HepG2 (cell line): ENCODE measurements around the gene ZNF282. TPM values are rescaled to one million over a fixed set of nuclear protein-coding genes. Genes with fewer than 3 reads are reported as not detected.

Source experiments
- ADNP ChIP-seq: sonication (generic); formaldehyde crosslinking; IDR thresholded peaks from 2 replicates; pipeline ENCODE4 v1.4.0; 2020; ENCODE audit warnings: missing genetic modification reagents
- STAG1 ChIP-seq: sonication (generic); formaldehyde crosslinking; IDR thresholded peaks from 2 replicates; pipeline ENCODE4 v1.4.0; 2020; ENCODE audit warnings: missing genetic modification reagents
- ZNF337 ChIP-seq: sonication (generic); formaldehyde crosslinking; IDR thresholded peaks from 2 replicates; pipeline ENCODE4 v1.5.1; 2020; ENCODE audit warnings: missing genetic modification reagents, low read depth, mild to moderate bottlenecking, borderline replicate concordance
- polyA plus RNA-seq, 8 experiments: library from polyadenylated mRNA; depleted of rRNA in 3 of 8; stranded (reverse) in 7 of 8; unstranded in 1 of 8; fragments of >200 nt; fragmentation: Illumina TruSeq in 4 of 8; extraction: Trizol in 4 of 8; gene quantifications; 2 replicates each; pipeline versions ENCODE4 v1.2.1 to v1.2.3, GENCODE V29; 2011 to 2016; ENCODE audit warnings: low read depth in 4 of 8, missing spikeins in 1 of 8, mixed read lengths in 1 of 8; ENCODE audit not compliant: insufficient read depth in 1 of 8
- total RNA-seq, 5 experiments: library from RNA; depleted of rRNA; stranded (reverse); fragments of >200 nt; fragmentation: Illumina TruSeq; extraction: Trizol; gene quantifications; 2 replicates each; pipeline ENCODE4 v1.2.3, GENCODE V29; 2016; ENCODE audit warnings: low read depth in 1 of 5
- TF ChIP-seq, protein P1 (sequence below): sonication (generic); formaldehyde crosslinking; IDR thresholded peaks from 2 replicates; pipeline ENCODE4 v1.5.1; 2020; ENCODE audit warnings: mild to moderate bottlenecking, missing genetic modification reagents, borderline replicate concordance
- TF ChIP-seq, protein P2 (sequence below): sonication (generic); formaldehyde crosslinking; IDR thresholded peaks from 2 replicates; pipeline ENCODE4 v1.4.0; 2020; ENCODE audit warnings: low read depth, missing genetic modification reagents
- TF ChIP-seq, protein P3 (sequence below): sonication (generic); formaldehyde crosslinking; IDR thresholded peaks from 2 replicates; pipeline ENCODE4 v1.4.0; 2020; ENCODE audit warnings: mild to moderate bottlenecking, missing genetic modification reagents
- TF ChIP-seq, protein P4 (sequence below): IDR thresholded peaks from 2 replicates; pipeline ENCODE4 v1.6.1; 2012; ENCODE audit warnings: low read length, improper control_type of control experiment
- TF ChIP-seq, protein P5 (sequence below), 2 experiments: IDR thresholded peaks; 2 replicates each; pipeline ENCODE4 v1.6.1; 2011 to 2012; ENCODE audit warnings: low read length in 2 of 2, borderline replicate concordance in 1 of 2, low read depth in 1 of 2, mild to moderate bottlenecking in 1 of 2, moderate library complexity in 1 of 2

The ZNF282 gene
- total and polyA plus RNA-seq, 2 of the 13 experiments (the other 11 are each of a cell fraction or from before 2014, with no cell fraction given): 9.1 to 20.9 TPM

DNA sequence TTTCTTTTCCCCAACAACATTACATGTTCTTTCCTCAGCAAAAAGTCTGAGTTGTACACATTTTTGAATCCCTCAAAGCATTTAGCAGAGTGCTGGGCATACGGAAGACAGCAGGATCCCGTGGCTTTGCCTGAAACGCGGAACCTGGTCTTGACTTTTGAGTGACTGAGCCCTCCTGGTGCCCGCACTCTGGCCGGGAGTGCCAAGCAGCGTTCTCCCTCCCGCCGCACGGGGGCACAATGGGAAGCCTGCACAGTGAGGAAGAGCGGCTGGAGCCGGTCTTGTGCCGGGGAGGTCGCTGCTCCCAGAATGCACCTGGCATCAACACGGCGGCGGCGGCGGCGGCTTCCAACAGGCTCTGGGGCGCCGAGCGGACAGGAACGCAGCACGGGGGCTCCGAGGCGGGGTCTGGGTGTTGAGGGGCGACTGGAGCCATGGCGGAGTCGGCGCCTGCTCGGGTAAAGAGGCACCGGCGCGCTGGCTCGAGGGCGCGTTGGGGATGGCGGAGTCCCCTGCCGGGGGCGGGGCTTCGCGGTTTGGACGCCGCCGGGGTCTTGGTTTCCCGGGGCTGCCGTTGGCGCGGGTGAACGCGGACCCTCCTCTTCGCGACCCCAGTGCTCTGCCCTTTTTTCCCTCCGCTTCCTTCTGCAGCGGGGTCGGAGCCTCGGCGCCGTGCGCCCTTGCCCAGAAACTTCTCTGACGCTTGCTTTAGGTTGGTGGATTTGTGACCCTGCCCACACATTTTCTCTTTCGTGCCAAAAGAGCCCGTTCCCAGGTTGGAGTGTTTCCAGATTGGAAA, 44.2 kb downstream of the ZNF282 start, which contains the start of gene ZNF212 (continued):
- TF ChIP-seq, protein P1, sequence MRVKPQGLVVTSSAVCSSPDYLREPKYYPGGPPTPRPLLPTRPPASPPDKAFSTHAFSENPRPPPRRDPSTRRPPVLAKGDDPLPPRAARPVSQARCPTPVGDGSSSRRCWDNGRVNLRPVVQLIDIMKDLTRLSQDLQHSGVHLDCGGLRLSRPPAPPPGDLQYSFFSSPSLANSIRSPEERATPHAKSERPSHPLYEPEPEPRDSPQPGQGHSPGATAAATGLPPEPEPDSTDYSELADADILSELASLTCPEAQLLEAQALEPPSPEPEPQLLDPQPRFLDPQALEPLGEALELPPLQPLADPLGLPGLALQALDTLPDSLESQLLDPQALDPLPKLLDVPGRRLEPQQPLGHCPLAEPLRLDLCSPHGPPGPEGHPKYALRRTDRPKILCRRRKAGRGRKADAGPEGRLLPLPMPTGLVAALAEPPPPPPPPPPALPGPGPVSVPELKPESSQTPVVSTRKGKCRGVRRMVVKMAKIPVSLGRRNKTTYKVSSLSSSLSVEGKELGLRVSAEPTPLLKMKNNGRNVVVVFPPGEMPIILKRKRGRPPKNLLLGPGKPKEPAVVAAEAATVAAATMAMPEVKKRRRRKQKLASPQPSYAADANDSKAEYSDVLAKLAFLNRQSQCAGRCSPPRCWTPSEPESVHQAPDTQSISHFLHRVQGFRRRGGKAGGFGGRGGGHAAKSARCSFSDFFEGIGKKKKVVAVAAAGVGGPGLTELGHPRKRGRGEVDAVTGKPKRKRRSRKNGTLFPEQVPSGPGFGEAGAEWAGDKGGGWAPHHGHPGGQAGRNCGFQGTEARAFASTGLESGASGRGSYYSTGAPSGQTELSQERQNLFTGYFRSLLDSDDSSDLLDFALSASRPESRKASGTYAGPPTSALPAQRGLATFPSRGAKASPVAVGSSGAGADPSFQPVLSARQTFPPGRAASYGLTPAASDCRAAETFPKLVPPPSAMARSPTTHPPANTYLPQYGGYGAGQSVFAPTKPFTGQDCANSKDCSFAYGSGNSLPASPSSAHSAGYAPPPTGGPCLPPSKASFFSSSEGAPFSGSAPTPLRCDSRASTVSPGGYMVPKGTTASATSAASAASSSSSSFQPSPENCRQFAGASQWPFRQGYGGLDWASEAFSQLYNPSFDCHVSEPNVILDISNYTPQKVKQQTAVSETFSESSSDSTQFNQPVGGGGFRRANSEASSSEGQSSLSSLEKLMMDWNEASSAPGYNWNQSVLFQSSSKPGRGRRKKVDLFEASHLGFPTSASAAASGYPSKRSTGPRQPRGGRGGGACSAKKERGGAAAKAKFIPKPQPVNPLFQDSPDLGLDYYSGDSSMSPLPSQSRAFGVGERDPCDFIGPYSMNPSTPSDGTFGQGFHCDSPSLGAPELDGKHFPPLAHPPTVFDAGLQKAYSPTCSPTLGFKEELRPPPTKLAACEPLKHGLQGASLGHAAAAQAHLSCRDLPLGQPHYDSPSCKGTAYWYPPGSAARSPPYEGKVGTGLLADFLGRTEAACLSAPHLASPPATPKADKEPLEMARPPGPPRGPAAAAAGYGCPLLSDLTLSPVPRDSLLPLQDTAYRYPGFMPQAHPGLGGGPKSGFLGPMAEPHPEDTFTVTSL (CRISPR knock-in tag): peak; percentile 40
- TF ChIP-seq, protein P2, sequence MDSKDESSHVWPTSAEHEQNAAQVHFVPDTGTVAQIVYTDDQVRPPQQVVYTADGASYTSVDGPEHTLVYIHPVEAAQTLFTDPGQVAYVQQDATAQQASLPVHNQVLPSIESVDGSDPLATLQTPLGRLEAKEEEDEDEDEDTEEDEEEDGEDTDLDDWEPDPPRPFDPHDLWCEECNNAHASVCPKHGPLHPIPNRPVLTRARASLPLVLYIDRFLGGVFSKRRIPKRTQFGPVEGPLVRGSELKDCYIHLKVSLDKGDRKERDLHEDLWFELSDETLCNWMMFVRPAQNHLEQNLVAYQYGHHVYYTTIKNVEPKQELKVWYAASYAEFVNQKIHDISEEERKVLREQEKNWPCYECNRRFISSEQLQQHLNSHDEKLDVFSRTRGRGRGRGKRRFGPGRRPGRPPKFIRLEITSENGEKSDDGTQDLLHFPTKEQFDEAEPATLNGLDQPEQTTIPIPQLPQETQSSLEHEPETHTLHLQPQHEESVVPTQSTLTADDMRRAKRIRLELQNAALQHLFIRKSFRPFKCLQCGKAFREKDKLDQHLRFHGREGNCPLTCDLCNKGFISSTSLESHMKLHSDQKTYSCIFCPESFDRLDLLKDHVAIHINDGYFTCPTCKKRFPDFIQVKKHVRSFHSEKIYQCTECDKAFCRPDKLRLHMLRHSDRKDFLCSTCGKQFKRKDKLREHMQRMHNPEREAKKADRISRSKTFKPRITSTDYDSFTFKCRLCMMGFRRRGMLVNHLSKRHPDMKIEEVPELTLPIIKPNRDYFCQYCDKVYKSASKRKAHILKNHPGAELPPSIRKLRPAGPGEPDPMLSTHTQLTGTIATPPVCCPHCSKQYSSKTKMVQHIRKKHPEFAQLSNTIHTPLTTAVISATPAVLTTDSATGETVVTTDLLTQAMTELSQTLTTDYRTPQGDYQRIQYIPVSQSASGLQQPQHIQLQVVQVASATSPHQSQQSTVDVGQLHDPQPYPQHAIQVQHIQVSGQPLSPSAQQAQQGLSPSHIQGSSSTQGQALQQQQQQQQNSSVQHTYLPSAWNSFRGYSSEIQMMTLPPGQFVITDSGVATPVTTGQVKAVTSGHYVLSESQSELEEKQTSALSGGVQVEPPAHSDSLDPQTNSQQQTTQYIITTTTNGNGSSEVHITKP (CRISPR knock-in tag): peak; percentile 47; the same call in 1 of the 2 replicates
- TF ChIP-seq STAG1 (CRISPR knock-in tag): peak; percentile 54
- TF ChIP-seq, protein P3, sequence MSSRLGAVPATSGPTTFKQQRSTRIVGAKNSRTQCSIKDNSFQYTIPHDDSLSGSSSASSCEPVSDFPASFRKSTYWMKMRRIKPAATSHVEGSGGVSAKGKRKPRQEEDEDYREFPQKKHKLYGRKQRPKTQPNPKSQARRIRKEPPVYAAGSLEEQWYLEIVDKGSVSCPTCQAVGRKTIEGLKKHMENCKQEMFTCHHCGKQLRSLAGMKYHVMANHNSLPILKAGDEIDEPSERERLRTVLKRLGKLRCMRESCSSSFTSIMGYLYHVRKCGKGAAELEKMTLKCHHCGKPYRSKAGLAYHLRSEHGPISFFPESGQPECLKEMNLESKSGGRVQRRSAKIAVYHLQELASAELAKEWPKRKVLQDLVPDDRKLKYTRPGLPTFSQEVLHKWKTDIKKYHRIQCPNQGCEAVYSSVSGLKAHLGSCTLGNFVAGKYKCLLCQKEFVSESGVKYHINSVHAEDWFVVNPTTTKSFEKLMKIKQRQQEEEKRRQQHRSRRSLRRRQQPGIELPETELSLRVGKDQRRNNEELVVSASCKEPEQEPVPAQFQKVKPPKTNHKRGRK (CRISPR knock-in tag): no peak
- no peak for TF ChIP-seq ADNP (CRISPR knock-in tag)
- no peak for TF ChIP-seq ZNF337
- TF ChIP-seq, protein P4, sequence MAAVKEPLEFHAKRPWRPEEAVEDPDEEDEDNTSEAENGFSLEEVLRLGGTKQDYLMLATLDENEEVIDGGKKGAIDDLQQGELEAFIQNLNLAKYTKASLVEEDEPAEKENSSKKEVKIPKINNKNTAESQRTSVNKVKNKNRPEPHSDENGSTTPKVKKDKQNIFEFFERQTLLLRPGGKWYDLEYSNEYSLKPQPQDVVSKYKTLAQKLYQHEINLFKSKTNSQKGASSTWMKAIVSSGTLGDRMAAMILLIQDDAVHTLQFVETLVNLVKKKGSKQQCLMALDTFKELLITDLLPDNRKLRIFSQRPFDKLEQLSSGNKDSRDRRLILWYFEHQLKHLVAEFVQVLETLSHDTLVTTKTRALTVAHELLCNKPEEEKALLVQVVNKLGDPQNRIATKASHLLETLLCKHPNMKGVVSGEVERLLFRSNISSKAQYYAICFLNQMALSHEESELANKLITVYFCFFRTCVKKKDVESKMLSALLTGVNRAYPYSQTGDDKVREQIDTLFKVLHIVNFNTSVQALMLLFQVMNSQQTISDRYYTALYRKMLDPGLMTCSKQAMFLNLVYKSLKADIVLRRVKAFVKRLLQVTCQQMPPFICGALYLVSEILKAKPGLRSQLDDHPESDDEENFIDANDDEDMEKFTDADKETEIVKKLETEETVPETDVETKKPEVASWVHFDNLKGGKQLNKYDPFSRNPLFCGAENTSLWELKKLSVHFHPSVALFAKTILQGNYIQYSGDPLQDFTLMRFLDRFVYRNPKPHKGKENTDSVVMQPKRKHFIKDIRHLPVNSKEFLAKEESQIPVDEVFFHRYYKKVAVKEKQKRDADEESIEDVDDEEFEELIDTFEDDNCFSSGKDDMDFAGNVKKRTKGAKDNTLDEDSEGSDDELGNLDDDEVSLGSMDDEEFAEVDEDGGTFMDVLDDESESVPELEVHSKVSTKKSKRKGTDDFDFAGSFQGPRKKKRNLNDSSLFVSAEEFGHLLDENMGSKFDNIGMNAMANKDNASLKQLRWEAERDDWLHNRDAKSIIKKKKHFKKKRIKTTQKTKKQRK: no peak
- TF ChIP-seq, protein P5, sequence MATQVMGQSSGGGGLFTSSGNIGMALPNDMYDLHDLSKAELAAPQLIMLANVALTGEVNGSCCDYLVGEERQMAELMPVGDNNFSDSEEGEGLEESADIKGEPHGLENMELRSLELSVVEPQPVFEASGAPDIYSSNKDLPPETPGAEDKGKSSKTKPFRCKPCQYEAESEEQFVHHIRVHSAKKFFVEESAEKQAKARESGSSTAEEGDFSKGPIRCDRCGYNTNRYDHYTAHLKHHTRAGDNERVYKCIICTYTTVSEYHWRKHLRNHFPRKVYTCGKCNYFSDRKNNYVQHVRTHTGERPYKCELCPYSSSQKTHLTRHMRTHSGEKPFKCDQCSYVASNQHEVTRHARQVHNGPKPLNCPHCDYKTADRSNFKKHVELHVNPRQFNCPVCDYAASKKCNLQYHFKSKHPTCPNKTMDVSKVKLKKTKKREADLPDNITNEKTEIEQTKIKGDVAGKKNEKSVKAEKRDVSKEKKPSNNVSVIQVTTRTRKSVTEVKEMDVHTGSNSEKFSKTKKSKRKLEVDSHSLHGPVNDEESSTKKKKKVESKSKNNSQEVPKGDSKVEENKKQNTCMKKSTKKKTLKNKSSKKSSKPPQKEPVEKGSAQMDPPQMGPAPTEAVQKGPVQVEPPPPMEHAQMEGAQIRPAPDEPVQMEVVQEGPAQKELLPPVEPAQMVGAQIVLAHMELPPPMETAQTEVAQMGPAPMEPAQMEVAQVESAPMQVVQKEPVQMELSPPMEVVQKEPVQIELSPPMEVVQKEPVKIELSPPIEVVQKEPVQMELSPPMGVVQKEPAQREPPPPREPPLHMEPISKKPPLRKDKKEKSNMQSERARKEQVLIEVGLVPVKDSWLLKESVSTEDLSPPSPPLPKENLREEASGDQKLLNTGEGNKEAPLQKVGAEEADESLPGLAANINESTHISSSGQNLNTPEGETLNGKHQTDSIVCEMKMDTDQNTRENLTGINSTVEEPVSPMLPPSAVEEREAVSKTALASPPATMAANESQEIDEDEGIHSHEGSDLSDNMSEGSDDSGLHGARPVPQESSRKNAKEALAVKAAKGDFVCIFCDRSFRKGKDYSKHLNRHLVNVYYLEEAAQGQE (IDR thresholded peaks at IDR 0.05; ENCODE audit: borderline replicate concordance in 1 of 2, low read depth in 1 of 2, low read length in 2 of 2): 0 out of 4 replicates have a peak, but pooled peaks of 1 of the 2 experiments have one; percentile 35
